Panc1 (cell line): Measurements from ENCODE around the gene KRT36.

ENCODE experiments used
- POLR2AphosphoS5 ChIP-seq: IDR thresholded peaks from 2 replicates; pipeline ENCODE4 v1.6.1; 2012; ENCODE audit warnings: mild to moderate bottlenecking, low read depth, low read length, moderate library complexity
- TF ChIP-seq, protein P1 (sequence below): fragments of 450-650 bp; IDR thresholded peaks from 2 replicates; pipeline ENCODE4 v1.5.1; 2017; ENCODE audit warnings: mild to moderate bottlenecking
- TF ChIP-seq, protein P2 (sequence below), 2 experiments: IDR thresholded peaks; 2 replicates each; pipeline ENCODE4 v1.6.1; 2011 to 2012; ENCODE audit warnings: low read depth in 2 of 2, control low read depth in 1 of 2, low read length in 1 of 2, mild to moderate bottlenecking in 1 of 2, moderate library complexity in 1 of 2; ENCODE audit not compliant: insufficient read depth in 1 of 2

DNA sequence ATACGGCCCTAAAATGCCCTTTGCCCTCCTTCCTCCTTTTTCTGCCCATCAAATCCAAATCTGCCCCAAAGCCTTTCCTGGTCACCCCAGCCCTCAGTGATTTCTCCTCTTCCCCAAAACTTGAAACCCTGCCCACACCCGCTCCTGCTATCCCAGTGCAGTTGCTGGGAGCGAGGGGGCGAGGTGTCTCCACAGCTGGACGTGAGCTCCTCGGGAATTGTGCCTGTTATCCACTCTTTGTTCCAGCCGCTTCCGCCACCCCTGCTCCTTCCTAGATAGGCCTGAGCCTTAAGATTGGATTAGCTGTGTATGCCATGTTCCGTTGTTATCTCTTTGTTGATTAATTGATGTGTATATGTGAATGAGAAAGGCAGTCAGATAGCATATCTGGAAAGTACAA is 6.2 kb downstream of the KRT36 start:
- TF ChIP-seq, protein P1, sequence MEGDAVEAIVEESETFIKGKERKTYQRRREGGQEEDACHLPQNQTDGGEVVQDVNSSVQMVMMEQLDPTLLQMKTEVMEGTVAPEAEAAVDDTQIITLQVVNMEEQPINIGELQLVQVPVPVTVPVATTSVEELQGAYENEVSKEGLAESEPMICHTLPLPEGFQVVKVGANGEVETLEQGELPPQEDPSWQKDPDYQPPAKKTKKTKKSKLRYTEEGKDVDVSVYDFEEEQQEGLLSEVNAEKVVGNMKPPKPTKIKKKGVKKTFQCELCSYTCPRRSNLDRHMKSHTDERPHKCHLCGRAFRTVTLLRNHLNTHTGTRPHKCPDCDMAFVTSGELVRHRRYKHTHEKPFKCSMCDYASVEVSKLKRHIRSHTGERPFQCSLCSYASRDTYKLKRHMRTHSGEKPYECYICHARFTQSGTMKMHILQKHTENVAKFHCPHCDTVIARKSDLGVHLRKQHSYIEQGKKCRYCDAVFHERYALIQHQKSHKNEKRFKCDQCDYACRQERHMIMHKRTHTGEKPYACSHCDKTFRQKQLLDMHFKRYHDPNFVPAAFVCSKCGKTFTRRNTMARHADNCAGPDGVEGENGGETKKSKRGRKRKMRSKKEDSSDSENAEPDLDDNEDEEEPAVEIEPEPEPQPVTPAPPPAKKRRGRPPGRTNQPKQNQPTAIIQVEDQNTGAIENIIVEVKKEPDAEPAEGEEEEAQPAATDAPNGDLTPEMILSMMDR: no peak
- no peak for TF ChIP-seq POLR2AphosphoS5
- TF ChIP-seq, protein P2, sequence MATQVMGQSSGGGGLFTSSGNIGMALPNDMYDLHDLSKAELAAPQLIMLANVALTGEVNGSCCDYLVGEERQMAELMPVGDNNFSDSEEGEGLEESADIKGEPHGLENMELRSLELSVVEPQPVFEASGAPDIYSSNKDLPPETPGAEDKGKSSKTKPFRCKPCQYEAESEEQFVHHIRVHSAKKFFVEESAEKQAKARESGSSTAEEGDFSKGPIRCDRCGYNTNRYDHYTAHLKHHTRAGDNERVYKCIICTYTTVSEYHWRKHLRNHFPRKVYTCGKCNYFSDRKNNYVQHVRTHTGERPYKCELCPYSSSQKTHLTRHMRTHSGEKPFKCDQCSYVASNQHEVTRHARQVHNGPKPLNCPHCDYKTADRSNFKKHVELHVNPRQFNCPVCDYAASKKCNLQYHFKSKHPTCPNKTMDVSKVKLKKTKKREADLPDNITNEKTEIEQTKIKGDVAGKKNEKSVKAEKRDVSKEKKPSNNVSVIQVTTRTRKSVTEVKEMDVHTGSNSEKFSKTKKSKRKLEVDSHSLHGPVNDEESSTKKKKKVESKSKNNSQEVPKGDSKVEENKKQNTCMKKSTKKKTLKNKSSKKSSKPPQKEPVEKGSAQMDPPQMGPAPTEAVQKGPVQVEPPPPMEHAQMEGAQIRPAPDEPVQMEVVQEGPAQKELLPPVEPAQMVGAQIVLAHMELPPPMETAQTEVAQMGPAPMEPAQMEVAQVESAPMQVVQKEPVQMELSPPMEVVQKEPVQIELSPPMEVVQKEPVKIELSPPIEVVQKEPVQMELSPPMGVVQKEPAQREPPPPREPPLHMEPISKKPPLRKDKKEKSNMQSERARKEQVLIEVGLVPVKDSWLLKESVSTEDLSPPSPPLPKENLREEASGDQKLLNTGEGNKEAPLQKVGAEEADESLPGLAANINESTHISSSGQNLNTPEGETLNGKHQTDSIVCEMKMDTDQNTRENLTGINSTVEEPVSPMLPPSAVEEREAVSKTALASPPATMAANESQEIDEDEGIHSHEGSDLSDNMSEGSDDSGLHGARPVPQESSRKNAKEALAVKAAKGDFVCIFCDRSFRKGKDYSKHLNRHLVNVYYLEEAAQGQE (IDR thresholded peaks at IDR 0.05; ENCODE audit: insufficient read depth in 1 of 2, low read depth in 2 of 2, low read length in 1 of 2): no peak
